Measurements from ENCODE around the gene AASS. TPM values are rescaled to one million over a fixed set of nuclear protein-coding genes. Genes with fewer than 3 reads are reported as not detected.
"Not testable (repeated sequence)": the region's sequence is repeated elsewhere in the genome, so short reads cannot be mapped to it uniquely, and the experiment has no call there.

The AASS gene
- total RNA-seq: 10 to 100 TPM in 2 of 4 donors, 1 to 10 TPM in 2; 3.0 to 19.1 (median 9.6) TPM

DNA sequence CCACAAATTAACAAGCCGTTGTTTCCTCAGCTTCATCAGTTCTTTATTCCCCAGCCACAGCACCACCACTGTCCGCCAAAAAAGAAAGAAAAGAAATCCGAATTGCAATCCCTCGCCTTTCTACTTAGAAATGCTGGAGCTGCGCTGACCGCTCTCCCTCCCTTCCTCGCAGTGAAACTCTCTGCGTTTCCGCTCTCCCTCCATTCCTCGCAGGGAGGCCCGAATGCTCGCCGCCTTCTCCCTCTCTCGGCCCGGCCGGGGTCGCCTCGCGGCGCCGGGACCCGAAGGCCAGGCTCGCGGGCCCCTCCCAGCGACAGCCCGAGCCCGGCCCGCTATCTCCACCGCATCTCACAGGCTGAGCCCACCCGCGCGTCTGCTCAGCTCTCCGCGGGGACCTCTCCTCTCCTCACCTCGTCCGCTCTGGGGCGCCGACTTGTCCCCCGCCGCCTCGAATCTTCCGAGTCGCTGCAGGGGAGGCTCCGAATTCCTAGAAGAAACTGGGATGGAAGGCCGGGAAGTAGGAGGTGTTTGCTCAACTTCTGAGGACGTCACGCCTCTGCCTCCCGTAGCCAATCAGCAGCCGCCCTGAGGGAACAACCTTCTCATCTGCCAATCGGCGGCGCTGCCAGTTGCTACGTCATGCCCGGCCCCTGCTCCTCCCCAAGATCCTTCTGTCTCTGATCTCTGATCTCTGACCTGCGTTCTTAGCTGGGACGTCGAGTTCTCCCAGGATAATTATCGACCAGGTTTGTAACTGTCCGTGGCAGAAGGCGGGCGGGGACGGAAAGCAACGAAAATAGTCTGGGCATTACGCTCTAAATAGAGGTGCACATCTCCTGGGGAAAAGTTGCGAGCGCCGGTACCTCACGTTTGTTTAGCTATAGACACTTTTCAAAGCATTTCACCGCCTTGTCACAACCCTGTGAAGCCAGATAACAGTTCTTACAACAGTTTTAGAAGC lies at the start of gene AASS:
Gene AASS, minus strand, starts transcription at position 499 of the 961 bp plus-strand sequence. CDS start 10,523 bp downstream, outside the sequence.
- WGBS, 2 donors (ENCODE audit: low coverage in 1 of 2): 1 to 3% methylated on average over 15 to 48 of the region's 69 CpGs
- H3K36me3 ChIP-seq: no peaks in the 10 kb centered on the region
- H3K27ac ChIP-seq: peak within 1 kb of the TSS; percentile 90 to 96 (median 94)
- no peaks in the 10 kb centered on the region for H3K9me3 ChIP-seq
- peak within 1 kb of the TSS; percentile 58 to 97 (median 86) for H3K4me3 ChIP-seq
- intact Hi-C loops (cut with DNase I; ENCODE audit: low total_unique reads) (no loop called here), in situ Hi-C loops (cut with MboI; ENCODE audit: low pct_ligation_motif_present in 1 of 4, low pct_unique_long_range_greater_than_20kb in 1 of 4, low sequenced_read_pairs in 3 of 4) (no loop called here)
- no peaks in the 10 kb centered on the region for H3K27me3 ChIP-seq
- peak; percentile 95 for DNase-seq
- TF ChIP-seq POLR2A (IDR thresholded peaks at IDR 0.05) (peak; percentile 62), POLR2AphosphoS5 (IDR thresholded peaks at IDR 0.05) (peak; percentile 68 to 86 (median 85)), CTCF (IDR thresholded peaks at IDR 0.05) (no peak), EP300 (IDR thresholded peaks at IDR 0.05; ENCODE audit: low read depth) (peak; percentile 78)
- peaks cover 0 to 21% (median 9%) of the 10 kb centered on the region in 4 donors for H3K4me1 ChIP-seq

DNA sequence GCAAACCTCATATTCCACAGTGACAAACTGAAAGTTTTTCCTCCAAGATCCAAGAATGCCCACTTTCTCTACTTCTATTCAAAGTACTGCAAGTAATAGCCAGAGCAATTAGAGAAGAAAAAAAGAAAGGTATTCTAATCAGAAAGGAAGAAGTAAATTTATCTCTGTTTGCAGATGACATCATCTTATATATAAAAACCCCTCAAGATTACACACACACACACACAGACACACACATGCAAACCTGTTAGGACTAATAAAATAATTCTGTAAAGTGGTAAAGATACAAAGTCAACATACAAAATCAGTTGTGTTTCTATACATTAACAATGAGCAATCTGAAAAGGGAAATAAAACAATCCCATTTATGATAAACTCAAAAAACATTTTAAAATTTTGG lies 44.7 kb upstream of the AASS start:
- H3K36me3 ChIP-seq: no peaks in the 10 kb centered on the region
- in situ Hi-C loops (cut with MboI; ENCODE audit: low pct_ligation_motif_present in 1 of 4, low pct_unique_long_range_greater_than_20kb in 1 of 4, low sequenced_read_pairs in 3 of 4) (no loop called here), intact Hi-C loops (cut with DNase I; ENCODE audit: low total_unique reads) (no loop called here)
- no peak overlapping the region for H3K27ac ChIP-seq
- no peak for TF ChIP-seq POLR2AphosphoS5 (IDR thresholded peaks at IDR 0.05)
- no peak for DNase-seq
- no peaks in the 10 kb centered on the region for H3K9me3 ChIP-seq
- no peaks in the 10 kb centered on the region for H3K4me1 ChIP-seq
- H3K27me3 ChIP-seq: no peaks in the 10 kb centered on the region
- no peak overlapping the region for H3K4me3 ChIP-seq

DNA sequence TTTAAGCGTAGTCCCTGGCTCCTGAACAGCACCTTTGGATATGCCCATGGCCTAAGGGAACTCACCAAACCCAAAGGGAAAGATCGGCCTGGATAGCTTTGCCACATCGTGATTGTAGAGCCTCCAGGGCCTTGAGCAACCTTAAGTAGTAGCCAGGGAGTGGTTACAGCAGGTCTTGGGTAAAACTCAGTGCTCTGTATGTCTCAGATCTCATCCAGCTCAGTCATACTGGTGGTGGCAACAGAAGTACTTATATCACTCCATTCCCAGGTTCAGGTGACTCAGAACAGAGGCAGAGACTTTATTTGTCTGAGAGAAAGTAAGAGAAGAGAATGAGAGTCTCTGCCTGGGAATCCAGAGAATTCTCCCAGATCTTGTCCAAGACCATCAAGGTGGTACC lies 39.1 kb upstream of the AASS start:
- Histone ChIP-seq H3K27ac (no peak overlapping the region), H3K4me3 (no peak overlapping the region), H3K27me3 (no peaks in the 10 kb centered on the region), H3K9me3 (no peaks in the 10 kb centered on the region), H3K4me1 (no peaks in the 10 kb centered on the region), H3K36me3 (no peaks in the 10 kb centered on the region)
- 33 to 71% methylated on average over 1 to 3 of the region's 3 CpGs for WGBS, 2 donors (ENCODE audit: low coverage in 1 of 2)
- no peak for DNase-seq
- in situ Hi-C loops (cut with MboI; ENCODE audit: low pct_ligation_motif_present in 1 of 4, low pct_unique_long_range_greater_than_20kb in 1 of 4, low sequenced_read_pairs in 3 of 4) (no loop called here), intact Hi-C loops (cut with DNase I; ENCODE audit: low total_unique reads) (no loop called here)
- TF ChIP-seq CTCF (IDR thresholded peaks at IDR 0.05) (no peak), POLR2A (IDR thresholded peaks at IDR 0.05) (no peak), EP300 (IDR thresholded peaks at IDR 0.05; ENCODE audit: low read depth) (no peak), POLR2AphosphoS5 (IDR thresholded peaks at IDR 0.05) (no peak)

- no peaks in the 10 kb centered on the region for H3K36me3 ChIP-seq
- no peak overlapping the region for H3K27ac ChIP-seq
- no peak overlapping the region for H3K4me3 ChIP-seq
- no peaks in the 10 kb centered on the region for H3K27me3 ChIP-seq
- in situ Hi-C loops (cut with MboI; ENCODE audit: low pct_ligation_motif_present in 1 of 4, low pct_unique_long_range_greater_than_20kb in 1 of 4, low sequenced_read_pairs in 3 of 4): no loop called here
- no peak for TF ChIP-seq CTCF (IDR thresholded peaks at IDR 0.05)
- no peak for TF ChIP-seq POLR2AphosphoS5 (IDR thresholded peaks at IDR 0.05)
- no peak for TF ChIP-seq EP300 (IDR thresholded peaks at IDR 0.05; ENCODE audit: low read depth)
- TF ChIP-seq POLR2A (IDR thresholded peaks at IDR 0.05): no peak
- H3K9me3 ChIP-seq: no peaks in the 10 kb centered on the region
- no peak for DNase-seq
- H3K4me1 ChIP-seq: no peaks in the 10 kb centered on the region
- WGBS, 2 donors (ENCODE audit: low coverage in 1 of 2): 73% methylated on average over 1 of the region's 1 CpG; no CpG with 5 or more reads in 1 of the 2 donors
- intact Hi-C loops (cut with DNase I; ENCODE audit: low total_unique reads): no loop called here
Observed at GRCh38 chr7:122182081-122182480, 38.0 kb upstream of the AASS start.

DNA sequence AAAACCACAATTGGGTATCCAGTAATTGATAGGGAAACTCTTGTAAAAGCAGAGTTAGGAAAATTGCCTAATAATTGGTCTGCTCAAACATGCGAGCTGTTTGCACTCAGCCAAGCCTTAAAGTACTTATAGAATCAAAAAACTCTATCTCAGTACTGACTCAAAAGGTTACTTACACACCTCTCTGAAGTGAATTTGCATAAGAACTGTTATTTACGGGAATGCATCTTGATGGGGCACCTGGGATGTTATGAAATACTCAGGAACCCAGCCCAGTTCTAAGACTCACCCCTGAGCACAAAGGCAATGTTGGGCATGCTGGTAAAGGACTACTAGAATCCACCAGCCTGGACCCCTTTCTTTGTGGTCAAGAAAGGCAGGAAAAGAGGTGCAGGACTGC lies 28.1 kb upstream of the AASS start:
- H3K4me1 ChIP-seq; H3K9me3 ChIP-seq; H3K36me3 ChIP-seq; intact Hi-C loops (cut with DNase I; ENCODE audit: low total_unique reads); DNase-seq; H3K4me3 ChIP-seq; H3K27ac ChIP-seq; in situ Hi-C loops (cut with MboI; ENCODE audit: low pct_ligation_motif_present in 1 of 4, low pct_unique_long_range_greater_than_20kb in 1 of 4, low sequenced_read_pairs in 3 of 4); H3K27me3 ChIP-seq: not testable (repeated sequence)
- WGBS, 2 donors (ENCODE audit: low coverage in 1 of 2): 47 to 82% methylated on average over 2 of the region's 2 CpGs
